Muscle of leg (tissue), 11 donors: ENCODE results near the gene SLC39A11. TPM values are rescaled to one million over a fixed set of nuclear protein-coding genes. Genes with fewer than 3 reads are reported as not detected.

Experiments used
- DNase-seq: peaks from one replicate; pipeline ENCODE4 v3.0.0; 2013
- H3K27ac ChIP-seq: one replicate; pipeline ENCODE4 v1.5.1; 2013; ENCODE audit warnings: mild to moderate bottlenecking, low read length, control low read depth
- H3K27me3 ChIP-seq: one replicate; pipeline ENCODE4 v1.6.1; 2013; ENCODE audit warnings: low read length; ENCODE audit not compliant: control insufficient read depth, insufficient read depth
- H3K36me3 ChIP-seq: one replicate; pipeline ENCODE4 v1.6.1; 2013; ENCODE audit warnings: low read length; ENCODE audit not compliant: control insufficient read depth, insufficient read depth
- H3K4me1 ChIP-seq: one replicate; pipeline ENCODE4 v1.6.1; 2013; ENCODE audit warnings: low read length; ENCODE audit not compliant: control insufficient read depth, insufficient read depth
- H3K4me3 ChIP-seq: one replicate; pipeline ENCODE4 v1.5.1; 2013; ENCODE audit warnings: low read length, control low read depth
- H3K9me3 ChIP-seq: replicated peaks from 2 replicates; pipeline ENCODE4 v1.6.1; 2013; ENCODE audit warnings: low read depth, low read length; ENCODE audit not compliant: control insufficient read depth
- WGBS: methylation state at CpG from one replicate; pipeline ENCODE4 v1.1.5; 2013; ENCODE audit warnings: missing lambda C conversion rate; ENCODE audit not compliant: insufficient coverage; 5-methylcytosine and 5-hydroxymethylcytosine counted together
- polyA plus RNA-seq, 8 donors: library from polyadenylated mRNA; unstranded; fragments of 120-200 nt; gene quantifications; one replicate each; pipeline versions ENCODE4 v1.2.1 to v1.2.3, GENCODE V29; 2013; ENCODE audit warnings: inconsistent platforms in 1 of 8, low replicate concordance in 1 of 8; ENCODE audit not compliant: insufficient read length in 8 of 8, insufficient read depth in 1 of 8
- total RNA-seq: library from RNA; stranded (reverse); fragments of 120-200 nt; gene quantifications from one replicate; pipeline ENCODE4 v1.2.4, GENCODE V29; 2013

The SLC39A11 gene
- total and polyA plus RNA-seq, 9 donors = 8.7 to 13.6 (median 10.0) TPM

- Histone ChIP-seq H3K36me3 (no peaks in the 10 kb centered on the region), H3K4me1 (no peaks in the 10 kb centered on the region), H3K27ac (no peak overlapping the region), H3K4me3 (no peak overlapping the region), H3K9me3 (peaks cover 4% of the 10 kb centered on the region), H3K27me3 (no peaks in the 10 kb centered on the region)
- WGBS = 57% methylated on average over 8 of the region's 11 CpGs
- DNase-seq = no peak
Observed at GRCh38 chr17:72971226-72971880, 121.1 kb downstream of the SLC39A11 start.

GRCh38 chr17:72970797-72971196, 121.7 kb downstream of the SLC39A11 start:
- DNase-seq = no peak
- H3K4me3 ChIP-seq = no peak overlapping the region
- 85% methylated on average over 8 of the region's 10 CpGs for WGBS
- no peaks in the 10 kb centered on the region for H3K36me3 ChIP-seq
- peaks cover 4% of the 10 kb centered on the region for H3K9me3 ChIP-seq
- H3K4me1 ChIP-seq = no peaks in the 10 kb centered on the region
- H3K27me3 ChIP-seq = no peaks in the 10 kb centered on the region
- H3K27ac ChIP-seq = no peak overlapping the region

- Histone ChIP-seq H3K9me3 (no peaks in the 10 kb centered on the region), H3K36me3 (no peaks in the 10 kb centered on the region), H3K4me1 (no peaks in the 10 kb centered on the region), H3K27me3 (no peaks in the 10 kb centered on the region), H3K27ac (no peak overlapping the region), H3K4me3 (no peak overlapping the region)
- DNase-seq = no peak
- WGBS = 60% methylated on average over 3 of the region's 5 CpGs
Observed at GRCh38 chr17:72970246-72970645, 122.2 kb downstream of the SLC39A11 start.

GRCh38 chr17:72969293-72969906, 123.1 kb downstream of the SLC39A11 start:
- H3K27ac ChIP-seq = no peak overlapping the region
- no peaks in the 10 kb centered on the region for H3K36me3 ChIP-seq
- H3K4me1 ChIP-seq = no peaks in the 10 kb centered on the region
- no peaks in the 10 kb centered on the region for H3K27me3 ChIP-seq
- H3K9me3 ChIP-seq = no peaks in the 10 kb centered on the region
- no peak for DNase-seq
- H3K4me3 ChIP-seq = no peak overlapping the region
- 82% methylated on average over 2 of the region's 5 CpGs for WGBS

DNA sequence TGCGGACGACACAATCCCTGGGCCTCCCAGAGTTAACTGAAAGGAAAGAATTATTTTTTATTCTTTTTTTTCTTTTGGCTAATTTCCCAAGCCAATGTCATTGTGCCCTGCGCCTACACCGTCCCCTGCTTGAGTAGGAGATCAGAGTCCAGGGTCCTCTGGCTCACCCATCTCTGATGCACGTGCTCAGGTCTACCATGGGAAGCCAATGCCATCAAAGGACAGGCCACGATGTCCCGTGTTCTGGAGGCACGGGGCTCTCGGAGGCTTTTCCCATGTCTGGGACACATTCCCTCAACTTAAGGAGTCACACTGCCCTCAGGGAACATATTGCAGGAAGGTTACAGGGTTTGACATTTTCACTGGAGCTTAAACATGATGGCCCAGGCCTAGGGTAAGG, 123.7 kb downstream of the SLC39A11 start:
- Histone ChIP-seq H3K4me1 (no peaks in the 10 kb centered on the region), H3K36me3 (no peaks in the 10 kb centered on the region), H3K9me3 (no peaks in the 10 kb centered on the region), H3K27ac (no peak overlapping the region), H3K4me3 (no peak overlapping the region), H3K27me3 (no peaks in the 10 kb centered on the region)
- no peak for DNase-seq
- WGBS = 88% methylated on average over 2 of the region's 9 CpGs

DNA sequence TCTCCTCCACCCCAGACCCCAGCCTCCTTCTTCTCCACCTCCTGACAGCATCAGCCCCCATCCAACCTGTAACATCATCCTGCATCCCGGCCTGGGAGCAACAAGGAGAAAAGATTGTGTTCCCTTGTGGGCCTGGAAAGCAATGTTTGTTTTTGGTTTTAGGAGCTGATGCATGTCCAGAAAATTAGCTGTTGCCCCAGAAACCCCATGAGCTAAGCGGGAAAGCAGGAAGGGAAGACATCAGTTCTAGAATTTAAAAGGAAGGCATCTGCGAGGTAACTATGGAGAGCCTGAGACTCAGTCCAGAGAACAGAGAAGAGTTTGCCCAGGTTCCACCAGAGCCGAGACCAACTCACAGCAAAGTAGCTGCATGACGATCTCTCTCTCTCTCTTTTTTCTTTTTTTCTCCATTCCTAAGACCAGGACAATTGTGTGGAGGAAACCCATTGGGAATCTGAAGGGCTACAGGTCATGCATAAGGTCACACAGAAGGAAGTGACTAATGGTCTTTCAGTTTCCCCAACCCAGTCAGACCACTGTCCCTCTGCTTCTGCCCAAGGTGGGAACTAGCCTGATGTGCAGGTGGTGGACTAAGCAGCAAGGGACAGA, 124.4 kb downstream of the SLC39A11 start:
- Histone ChIP-seq H3K4me3 (no peak overlapping the region), H3K27me3 (no peaks in the 10 kb centered on the region), H3K27ac (no peak overlapping the region), H3K9me3 (no peaks in the 10 kb centered on the region), H3K4me1 (no peaks in the 10 kb centered on the region), H3K36me3 (no peaks in the 10 kb centered on the region)
- no peak for DNase-seq
- 40% methylated on average over 1 of the region's 5 CpGs for WGBS

DNA sequence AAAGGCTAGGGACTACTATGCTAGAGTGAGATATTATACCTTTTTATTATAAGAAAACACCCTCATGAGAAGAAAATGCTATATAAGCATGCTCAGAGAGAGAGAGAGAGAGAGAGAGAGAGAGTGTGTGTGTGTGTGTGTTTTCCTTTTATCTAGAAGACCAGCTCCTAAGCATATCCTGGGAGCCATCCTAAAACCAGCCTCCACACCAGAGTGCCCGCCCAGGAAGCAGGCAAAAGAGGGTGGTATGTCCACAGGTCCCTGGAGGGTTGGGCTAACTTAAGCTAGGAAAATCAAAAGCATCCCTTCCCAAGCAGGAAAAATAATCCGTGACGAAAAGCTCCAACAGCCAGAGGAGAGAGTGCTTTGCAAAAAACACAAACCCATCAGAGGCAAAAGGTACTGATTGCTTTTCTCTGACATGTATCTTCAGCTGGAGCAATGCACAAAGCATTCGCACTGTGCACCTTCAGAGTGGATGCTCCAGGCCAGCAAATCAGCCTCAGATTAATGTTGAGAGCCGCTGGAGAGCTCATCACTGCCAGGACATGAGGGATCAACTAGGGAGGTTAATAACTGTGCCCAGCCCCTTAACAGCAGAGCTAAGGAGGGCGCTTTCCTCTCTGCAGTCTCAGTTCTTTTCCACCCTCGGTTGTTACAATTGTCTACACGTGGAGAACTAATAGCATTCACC, 125.1 kb downstream of the SLC39A11 start:
- 45% methylated on average over 5 of the region's 8 CpGs for WGBS
- Histone ChIP-seq H3K4me1 (no peaks in the 10 kb centered on the region), H3K9me3 (no peaks in the 10 kb centered on the region), H3K36me3 (no peaks in the 10 kb centered on the region), H3K27ac (no peak overlapping the region), H3K27me3 (no peaks in the 10 kb centered on the region), H3K4me3 (no peak overlapping the region)
- DNase-seq = no peak

DNA sequence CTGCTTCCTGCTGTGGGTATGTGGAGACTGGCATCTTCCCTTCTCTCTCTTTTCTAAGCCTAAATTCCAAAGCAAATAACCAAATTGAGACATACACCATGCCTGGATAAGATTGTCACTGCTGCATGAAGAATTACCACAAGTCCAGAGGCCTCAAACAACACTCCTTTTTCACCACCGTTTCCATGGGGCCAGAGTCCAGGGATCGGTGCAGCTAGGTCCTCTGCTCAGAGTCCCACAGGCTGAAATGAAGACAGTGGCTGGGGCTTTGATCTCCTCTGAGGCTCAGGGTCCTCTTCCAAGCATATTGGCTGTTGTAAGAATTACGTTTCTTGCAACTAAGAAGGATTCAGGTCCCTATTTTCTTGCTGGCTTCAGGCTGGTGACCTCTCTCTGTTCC, 130.4 kb downstream of the SLC39A11 start:
- Histone ChIP-seq H3K27me3 (no peaks in the 10 kb centered on the region), H3K4me3 (no peak overlapping the region), H3K9me3 (no peaks in the 10 kb centered on the region), H3K36me3 (no peaks in the 10 kb centered on the region), H3K4me1 (no peaks in the 10 kb centered on the region), H3K27ac (no peak overlapping the region)
- DNase-seq = no peak
- WGBS = 59% methylated on average over 2 of the region's 3 CpGs

- DNase-seq = no peak
- Histone ChIP-seq H3K36me3 (no peaks in the 10 kb centered on the region), H3K4me1 (no peaks in the 10 kb centered on the region), H3K27ac (no peak overlapping the region), H3K4me3 (no peak overlapping the region), H3K9me3 (no peaks in the 10 kb centered on the region), H3K27me3 (no peaks in the 10 kb centered on the region)
- 93% methylated on average over 12 of the region's 20 CpGs for WGBS
Observed at GRCh38 chr17:72955391-72956140, 136.9 kb downstream of the SLC39A11 start.

DNA sequence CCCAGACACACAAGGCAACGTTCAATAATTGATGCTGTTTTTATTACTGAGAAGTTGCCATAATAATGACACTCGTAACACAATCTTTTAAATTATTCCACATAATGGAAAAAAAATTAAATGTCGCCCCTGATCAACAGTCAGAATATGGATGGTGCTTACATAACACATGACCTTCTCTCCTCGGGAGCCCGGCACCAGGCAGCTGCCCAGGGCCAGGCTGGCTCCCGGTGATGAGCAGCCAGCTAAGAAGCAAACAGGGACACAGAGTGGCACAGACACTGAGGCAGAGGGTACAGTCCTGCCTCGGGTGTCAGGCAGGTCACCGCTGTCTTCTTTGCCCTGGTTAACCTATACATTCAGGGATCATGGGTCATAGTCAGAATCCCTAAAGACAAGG, 137.9 kb downstream of the SLC39A11 start:
- WGBS = 79% methylated on average over 4 of the region's 8 CpGs
- no peaks in the 10 kb centered on the region for H3K36me3 ChIP-seq
- H3K27ac ChIP-seq = no peak overlapping the region
- H3K9me3 ChIP-seq = no peaks in the 10 kb centered on the region
- no peaks in the 10 kb centered on the region for H3K27me3 ChIP-seq
- no peak for DNase-seq
- H3K4me1 ChIP-seq = no peaks in the 10 kb centered on the region
- H3K4me3 ChIP-seq = no peak overlapping the region
